ENCODE results near the gene A1BG.
"Not testable (repeated sequence)": the region's sequence is repeated elsewhere in the genome, so short reads cannot be mapped to it uniquely, and the experiment has no call there.

A1BG gene

DNA sequence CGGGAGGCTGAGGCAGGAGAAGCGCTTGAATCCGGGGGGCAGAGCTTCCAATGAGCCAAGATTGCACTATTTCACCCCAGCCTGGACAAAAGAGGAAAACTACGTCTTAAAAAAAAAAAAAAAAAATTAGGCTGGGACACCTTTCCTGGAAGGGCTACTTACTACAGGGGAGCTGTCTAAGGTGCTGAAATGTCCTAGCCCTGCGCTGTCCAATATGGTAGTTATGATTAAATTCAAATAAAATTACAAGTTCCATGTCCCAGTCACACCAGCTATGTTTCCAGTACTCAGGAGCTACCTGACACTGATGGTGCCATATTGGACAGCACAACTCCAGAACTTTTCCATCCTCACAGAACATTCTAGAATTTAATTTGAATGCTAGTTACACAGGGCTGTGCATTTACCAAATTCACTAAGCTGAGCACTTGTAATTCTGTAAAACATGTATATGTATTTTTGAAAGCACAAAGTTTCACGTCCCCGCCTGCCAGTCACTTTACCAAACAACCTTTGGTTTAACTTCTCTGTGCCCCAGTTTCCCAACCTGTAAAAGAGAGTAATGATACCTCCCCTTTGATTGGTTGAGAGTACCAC lies 35.7 kb downstream of the A1BG start:
- no peak for DNase-seq (ENCODE audit: low read depth)
- TF ChIP-seq, protein P1, sequence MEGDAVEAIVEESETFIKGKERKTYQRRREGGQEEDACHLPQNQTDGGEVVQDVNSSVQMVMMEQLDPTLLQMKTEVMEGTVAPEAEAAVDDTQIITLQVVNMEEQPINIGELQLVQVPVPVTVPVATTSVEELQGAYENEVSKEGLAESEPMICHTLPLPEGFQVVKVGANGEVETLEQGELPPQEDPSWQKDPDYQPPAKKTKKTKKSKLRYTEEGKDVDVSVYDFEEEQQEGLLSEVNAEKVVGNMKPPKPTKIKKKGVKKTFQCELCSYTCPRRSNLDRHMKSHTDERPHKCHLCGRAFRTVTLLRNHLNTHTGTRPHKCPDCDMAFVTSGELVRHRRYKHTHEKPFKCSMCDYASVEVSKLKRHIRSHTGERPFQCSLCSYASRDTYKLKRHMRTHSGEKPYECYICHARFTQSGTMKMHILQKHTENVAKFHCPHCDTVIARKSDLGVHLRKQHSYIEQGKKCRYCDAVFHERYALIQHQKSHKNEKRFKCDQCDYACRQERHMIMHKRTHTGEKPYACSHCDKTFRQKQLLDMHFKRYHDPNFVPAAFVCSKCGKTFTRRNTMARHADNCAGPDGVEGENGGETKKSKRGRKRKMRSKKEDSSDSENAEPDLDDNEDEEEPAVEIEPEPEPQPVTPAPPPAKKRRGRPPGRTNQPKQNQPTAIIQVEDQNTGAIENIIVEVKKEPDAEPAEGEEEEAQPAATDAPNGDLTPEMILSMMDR (IDR thresholded peaks at IDR 0.05; ENCODE audit: control insufficient read depth, insufficient read depth, low read depth, low read length, missing control alignments) = no peak
- no peak overlapping the region for H3K4me3 ChIP-seq (ENCODE audit: control insufficient read depth, low read depth, low read length)

DNA sequence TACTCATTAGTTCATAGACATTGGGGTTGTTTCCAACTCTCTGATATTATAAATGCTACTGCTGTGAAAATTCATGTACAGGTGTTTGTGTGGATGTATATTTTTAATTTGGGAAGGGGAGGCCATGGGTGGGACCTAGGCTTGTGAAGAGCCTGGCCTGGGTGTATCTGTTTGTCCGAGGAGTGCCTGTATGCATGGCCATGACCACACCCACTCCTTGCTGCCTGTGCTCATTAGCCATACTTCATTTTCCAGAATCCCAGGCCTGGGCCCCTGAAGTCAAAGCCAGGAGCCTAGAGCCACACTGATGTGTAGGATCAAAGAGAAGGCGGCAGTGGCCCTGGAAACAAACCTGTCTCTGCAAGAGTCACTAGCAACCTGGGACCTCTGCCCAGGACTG lies 37.7 kb downstream of the A1BG start:
- TF ChIP-seq, protein P1 (IDR thresholded peaks at IDR 0.05; ENCODE audit: control insufficient read depth, insufficient read depth, low read depth, low read length, missing control alignments) = no peak
- DNase-seq (ENCODE audit: low read depth) = no peak
- no peak overlapping the region for H3K4me3 ChIP-seq (ENCODE audit: control insufficient read depth, low read depth, low read length)

DNA sequence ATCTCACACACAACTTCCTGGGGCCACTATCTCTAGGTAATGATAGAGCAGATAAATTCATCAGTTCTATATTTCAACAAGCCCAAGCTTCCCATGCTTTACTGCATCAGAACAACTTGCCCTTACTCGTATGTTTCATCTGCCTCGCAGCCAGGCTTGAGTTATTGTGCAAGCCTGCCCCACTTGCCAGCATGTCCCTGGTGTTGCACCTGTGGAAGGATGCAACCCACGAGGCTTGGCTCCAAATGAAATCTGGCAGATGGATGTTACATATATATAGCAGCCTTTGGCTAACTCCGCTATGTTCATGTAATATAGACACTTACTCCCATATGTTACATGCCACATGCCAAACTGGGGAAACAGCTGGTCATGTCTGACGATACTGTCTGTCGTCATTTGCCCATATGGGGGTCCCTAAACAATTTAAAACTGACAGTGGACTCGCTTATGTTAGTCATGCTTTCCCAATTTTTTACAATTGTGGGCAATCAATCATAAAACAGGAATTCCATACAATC lies 41.9 kb downstream of the A1BG start:
- TF ChIP-seq, protein P1 (IDR thresholded peaks at IDR 0.05; ENCODE audit: control insufficient read depth, insufficient read depth, low read depth, low read length, missing control alignments) = no peak
- no peak for DNase-seq (ENCODE audit: low read depth)
- H3K4me3 ChIP-seq (ENCODE audit: control insufficient read depth, low read depth, low read length) = no peak overlapping the region

DNA sequence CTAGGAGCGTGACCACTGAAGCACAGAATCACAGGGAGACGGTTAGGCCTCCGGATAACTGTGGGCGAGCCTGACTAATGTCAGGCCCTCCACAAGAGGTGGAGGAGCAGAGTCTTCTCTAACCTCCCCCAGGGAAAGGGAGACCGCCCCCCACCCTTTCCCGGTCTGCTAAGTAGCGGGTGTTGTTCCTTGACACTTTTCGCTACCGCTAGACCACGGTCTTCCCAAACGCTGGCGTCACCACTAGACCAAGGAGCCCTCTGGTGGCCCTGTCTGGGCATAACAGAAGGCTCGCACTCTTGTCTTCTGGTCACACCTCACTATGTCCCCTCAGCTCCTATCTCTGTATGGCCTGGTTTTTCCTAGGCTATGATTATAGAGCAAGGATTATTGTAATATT lies 42.6 kb downstream of the A1BG start:
- TF ChIP-seq, protein P1 (IDR thresholded peaks at IDR 0.05; ENCODE audit: control insufficient read depth, insufficient read depth, low read depth, low read length, missing control alignments) = peak; percentile 26

DNA sequence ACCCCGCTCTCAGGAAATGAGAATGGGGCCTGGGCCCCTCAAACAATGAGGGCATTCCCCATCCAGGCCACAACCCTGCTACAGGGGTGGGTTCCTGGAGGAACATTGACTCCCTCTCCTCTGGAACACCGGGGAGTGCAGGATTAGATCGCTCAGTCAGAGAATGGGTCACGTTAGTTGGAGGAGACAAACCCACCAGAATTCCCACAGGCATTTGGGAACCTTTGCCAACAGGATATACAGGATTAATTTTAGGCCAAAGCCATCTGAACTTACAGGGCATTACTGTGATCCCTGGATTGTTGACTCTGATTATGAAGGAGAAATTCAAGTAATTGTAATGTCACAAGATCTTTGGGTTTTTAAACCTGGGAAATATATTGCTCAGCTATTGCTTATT lies 45.6 kb downstream of the A1BG start:
- no peak overlapping the region for H3K4me3 ChIP-seq (ENCODE audit: control insufficient read depth, low read depth, low read length)
- DNase-seq (ENCODE audit: low read depth) = no peak
- TF ChIP-seq, protein P1 (IDR thresholded peaks at IDR 0.05; ENCODE audit: control insufficient read depth, insufficient read depth, low read depth, low read length, missing control alignments) = no peak

More for the DNA sequence above, 42.6 kb downstream of the A1BG start:
- DNase-seq (ENCODE audit: low read depth); H3K4me3 ChIP-seq (ENCODE audit: control insufficient read depth, low read depth, low read length): not testable (repeated sequence)

DNA sequence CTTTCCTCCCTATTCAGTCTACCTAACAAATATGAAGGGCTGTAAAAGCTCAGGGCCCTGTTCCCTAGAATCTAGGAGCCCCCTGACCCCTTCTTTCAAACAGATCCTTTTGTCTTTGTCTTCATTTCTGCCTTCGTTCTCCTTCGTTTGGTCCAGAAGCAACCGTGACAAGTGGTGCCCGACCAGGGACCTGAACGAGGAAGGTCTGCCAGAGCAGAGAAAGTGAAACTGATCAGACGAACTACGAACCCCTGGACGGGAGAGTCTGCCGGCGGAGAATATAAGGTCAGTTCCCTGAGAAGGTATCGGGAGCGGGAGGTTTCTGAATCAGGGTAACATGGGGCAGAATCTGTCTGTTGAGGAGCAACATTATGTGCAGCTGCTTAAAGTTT lies 47.4 kb downstream of the A1BG start:
- peak overlapping the region; percentile 91 for H3K4me3 ChIP-seq (ENCODE audit: control insufficient read depth, low read depth, low read length)
- DNase-seq (ENCODE audit: low read depth) = no peak
- TF ChIP-seq, protein P1 (IDR thresholded peaks at IDR 0.05; ENCODE audit: control insufficient read depth, insufficient read depth, low read depth, low read length, missing control alignments) = no peak

All from AG09309 (cell line).